ENCODE measurements around the gene CPXM1. TPM values are rescaled to one million over a fixed set of nuclear protein-coding genes. Genes with fewer than 3 reads are reported as not detected.

The CPXM1 gene
- total RNA-seq, 6 donors from 2014 or later = 0.15 to 13.0 (median 0.55) TPM; not detected in 1

- H3K27me3 ChIP-seq = peaks cover 0 to 6% (median 0%) of the 10 kb centered on the region in 4 donors
- peaks cover 0 to 2% (median 0%) of the 10 kb centered on the region in 4 donors for H3K4me1 ChIP-seq
- no peak overlapping the region for H3K4me3 ChIP-seq
- no peaks in the 10 kb centered on the region for H3K36me3 ChIP-seq
- H3K27ac ChIP-seq = no peak overlapping the region
- TF ChIP-seq CTCF (IDR thresholded peaks at IDR 0.05) = no peak
- no peak for TF ChIP-seq POLR2A (IDR thresholded peaks at IDR 0.05)
- no peak for TF ChIP-seq EP300 (IDR thresholded peaks at IDR 0.05)
- no peak for TF ChIP-seq POLR2AphosphoS5 (IDR thresholded peaks at IDR 0.05)
- WGBS, 2 donors = 86 to 89% methylated on average over 4 of the region's 4 CpGs
- no peaks in the 10 kb centered on the region for H3K9me3 ChIP-seq
- ATAC-seq (ENCODE audit: low FRiP score in 2 of 2) (no peak), DNase-seq (no peak)
Measured at GRCh38 chr20:2826655-2827054, 26.2 kb upstream of the CPXM1 start.

- no peaks in the 10 kb centered on the region for H3K9me3 ChIP-seq
- H3K4me3 ChIP-seq = no peak overlapping the region
- H3K27me3 ChIP-seq = peaks cover 2 to 15% (median 8%) of the 10 kb centered on the region in 4 donors
- DNase-seq (no peak), ATAC-seq (ENCODE audit: low FRiP score in 2 of 2) (no peak)
- no peak overlapping the region for H3K27ac ChIP-seq
- WGBS, 2 donors = 80 to 88% methylated on average over 2 of the region's 2 CpGs
- no peaks in the 10 kb centered on the region for H3K36me3 ChIP-seq
- TF ChIP-seq POLR2AphosphoS5 (IDR thresholded peaks at IDR 0.05) = no peak
- no peak for TF ChIP-seq POLR2A (IDR thresholded peaks at IDR 0.05)
- H3K4me1 ChIP-seq = peaks cover 0 to 11% (median 0%) of the 10 kb centered on the region in 4 donors
Measured at GRCh38 chr20:2825761-2826160, 25.3 kb upstream of the CPXM1 start.

- no peak for ATAC-seq (ENCODE audit: low FRiP score in 2 of 2)
- Histone ChIP-seq H3K27ac (no peak overlapping the region), H3K9me3 (no peaks in the 10 kb centered on the region), H3K4me1 (peaks cover 0 to 17% (median 0%) of the 10 kb centered on the region in 4 donors), H3K27me3 (peaks cover 2 to 21% (median 13%) of the 10 kb centered on the region in 4 donors), H3K36me3 (no peaks in the 10 kb centered on the region), H3K4me3 (no peak overlapping the region)
- WGBS, 2 donors = 17 to 23% methylated on average over 2 to 5 of the region's 5 CpGs
- TF ChIP-seq POLR2AphosphoS5 (IDR thresholded peaks at IDR 0.05) (no peak), EP300 (IDR thresholded peaks at IDR 0.05) (no peak), CTCF (IDR thresholded peaks at IDR 0.05) (no peak), POLR2A (IDR thresholded peaks at IDR 0.05) (no peak)
- DNase-seq = no peak
Measured at GRCh38 chr20:2822073-2822472, 21.6 kb upstream of the CPXM1 start.

DNA sequence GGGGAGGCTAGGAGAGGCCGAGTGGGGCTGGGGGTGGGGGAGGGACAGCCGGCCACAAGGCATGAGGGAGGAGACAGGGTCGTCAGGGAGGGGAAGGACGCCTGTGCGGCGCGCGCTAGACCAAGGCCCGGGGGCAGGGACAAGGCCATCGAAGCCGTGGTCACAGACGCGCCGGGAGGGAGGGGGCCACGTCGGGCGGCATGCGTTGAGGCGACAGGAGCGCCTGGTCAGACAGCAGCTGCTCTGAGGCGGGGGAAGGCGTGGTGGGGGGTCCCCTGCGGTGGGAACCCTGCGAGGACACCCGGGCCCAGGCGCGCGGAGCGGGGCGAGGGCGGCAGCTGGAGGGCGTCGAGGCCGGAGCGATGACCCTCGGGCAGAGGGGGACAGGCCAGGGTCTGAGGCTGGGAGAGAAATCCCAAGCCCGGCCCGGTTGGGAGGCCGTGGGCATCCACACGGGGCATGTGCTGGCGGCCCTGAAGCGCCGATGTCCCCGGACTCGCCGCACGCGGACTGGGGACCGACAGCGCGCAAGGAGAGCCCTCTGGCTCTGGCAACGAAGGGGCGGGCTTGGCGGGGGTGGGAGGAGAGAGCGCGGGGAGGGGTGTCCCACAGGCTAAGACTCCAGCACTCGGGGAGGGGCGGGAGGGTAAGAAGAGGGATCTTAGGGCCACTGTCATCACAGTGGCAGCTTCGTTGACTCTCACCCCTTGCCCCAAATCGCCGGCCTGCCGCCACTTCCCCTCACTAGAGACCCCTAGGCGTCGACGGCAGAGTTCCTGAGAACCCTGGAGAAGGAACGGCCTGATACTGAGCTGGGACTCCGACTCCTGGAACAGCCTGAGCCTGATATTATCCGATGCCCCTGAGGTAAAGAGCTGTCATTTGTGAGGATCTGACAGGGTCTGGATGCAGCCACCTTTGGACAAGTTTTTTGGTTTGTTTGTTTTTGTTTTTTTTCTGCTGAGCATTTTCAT is 20.8 kb upstream of the CPXM1 start:
- no peak overlapping the region for H3K4me3 ChIP-seq
- WGBS, 2 donors = 12 to 14% methylated on average over 21 to 29 of the region's 68 CpGs
- peaks cover 0 to 17% (median 0%) of the 10 kb centered on the region in 4 donors for H3K4me1 ChIP-seq
- no peaks in the 10 kb centered on the region for H3K9me3 ChIP-seq
- peaks cover 2 to 21% (median 13%) of the 10 kb centered on the region in 4 donors for H3K27me3 ChIP-seq
- H3K27ac ChIP-seq = no peak overlapping the region
- DNase-seq = peak in 1 of 2 donors; percentile 82
- H3K36me3 ChIP-seq = no peaks in the 10 kb centered on the region
- TF ChIP-seq POLR2A (IDR thresholded peaks at IDR 0.05) (no peak), EP300 (IDR thresholded peaks at IDR 0.05) (no peak), POLR2AphosphoS5 (IDR thresholded peaks at IDR 0.05) (no peak), CTCF (IDR thresholded peaks at IDR 0.05) (no peak)
- ATAC-seq (ENCODE audit: low FRiP score in 2 of 2) = peak in 1 of 2 donors; percentile 63

GRCh38 chr20:2820084-2820895 is 19.9 kb upstream of the CPXM1 start:
- H3K4me1 ChIP-seq = peaks cover 0 to 17% (median 0%) of the 10 kb centered on the region in 4 donors
- 37 to 47% methylated on average over 32 of the region's 32 CpGs for WGBS, 2 donors
- peaks cover 2 to 21% (median 13%) of the 10 kb centered on the region in 4 donors for H3K27me3 ChIP-seq
- TF ChIP-seq POLR2AphosphoS5 (IDR thresholded peaks at IDR 0.05) = no peak
- no peak for TF ChIP-seq POLR2A (IDR thresholded peaks at IDR 0.05)
- no peak for TF ChIP-seq EP300 (IDR thresholded peaks at IDR 0.05)
- TF ChIP-seq CTCF (IDR thresholded peaks at IDR 0.05) = no peak
- H3K27ac ChIP-seq = no peak overlapping the region
- ATAC-seq (ENCODE audit: low FRiP score in 2 of 2) (peak; percentile 16 to 52), DNase-seq (peak in 1 of 2 donors; percentile 36)
- no peak overlapping the region for H3K4me3 ChIP-seq
- H3K9me3 ChIP-seq = no peaks in the 10 kb centered on the region
- no peaks in the 10 kb centered on the region for H3K36me3 ChIP-seq

All from upper lobe of left lung (tissue), 6 donors.